Tongue (tissue), 2 donors: ENCODE results near the gene PSRC1. TPM values are rescaled to one million over a fixed set of nuclear protein-coding genes. Genes with fewer than 3 reads are reported as not detected.

Experiments
- DNase-seq: peaks from one replicate; pipeline ENCODE4 v3.0.0-alpha.2; 2015
- total RNA-seq: library from RNA; depleted of rRNA; stranded (reverse); fragments of >200 nt; gene quantifications from one replicate; pipeline ENCODE4 v1.2.3, GENCODE V29; 2014

PSRC1 gene
- total RNA-seq, 1 donor from 2014 or later = 5.4 TPM

DNA sequence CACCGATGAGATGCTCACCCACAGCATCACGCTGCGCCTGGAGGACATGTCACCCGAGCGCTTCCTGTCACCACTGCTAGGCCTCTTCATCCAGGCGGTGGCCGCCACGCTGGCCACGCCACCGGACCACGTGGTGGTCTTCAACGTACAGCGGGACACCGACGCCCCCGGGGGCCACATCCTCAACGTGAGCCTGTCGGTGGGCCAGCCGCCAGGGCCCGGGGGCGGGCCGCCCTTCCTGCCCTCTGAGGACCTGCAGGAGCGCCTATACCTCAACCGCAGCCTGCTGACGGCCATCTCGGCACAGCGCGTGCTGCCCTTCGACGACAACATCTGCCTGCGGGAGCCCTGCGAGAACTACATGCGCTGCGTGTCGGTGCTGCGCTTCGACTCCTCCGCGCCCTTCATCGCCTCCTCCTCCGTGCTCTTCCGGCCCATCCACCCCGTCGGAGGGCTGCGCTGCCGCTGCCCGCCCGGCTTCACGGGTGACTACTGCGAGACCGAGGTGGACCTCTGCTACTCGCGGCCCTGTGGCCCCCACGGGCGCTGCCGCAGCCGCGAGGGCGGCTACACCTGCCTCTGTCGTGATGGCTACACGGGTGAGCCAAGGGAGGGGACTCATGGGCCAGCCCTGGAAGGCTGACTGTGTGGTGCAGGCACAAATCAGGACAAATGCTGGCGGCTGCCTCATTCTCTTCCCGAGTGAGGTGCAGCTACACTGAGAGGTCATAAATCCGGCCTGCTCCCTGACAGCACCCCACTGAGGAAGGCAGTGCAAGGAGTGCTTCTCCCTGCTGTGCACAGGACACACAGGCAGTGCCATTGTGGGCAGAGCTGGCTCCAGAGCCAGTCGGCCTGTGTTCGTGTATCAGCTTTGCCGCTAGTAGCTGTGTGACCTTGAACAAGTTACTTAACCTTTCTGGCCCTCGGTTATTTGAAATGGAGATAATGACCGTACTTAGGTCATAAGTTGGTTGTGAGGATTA, 24.2 kb downstream of the PSRC1 start:
- DNase-seq = no peak

DNA sequence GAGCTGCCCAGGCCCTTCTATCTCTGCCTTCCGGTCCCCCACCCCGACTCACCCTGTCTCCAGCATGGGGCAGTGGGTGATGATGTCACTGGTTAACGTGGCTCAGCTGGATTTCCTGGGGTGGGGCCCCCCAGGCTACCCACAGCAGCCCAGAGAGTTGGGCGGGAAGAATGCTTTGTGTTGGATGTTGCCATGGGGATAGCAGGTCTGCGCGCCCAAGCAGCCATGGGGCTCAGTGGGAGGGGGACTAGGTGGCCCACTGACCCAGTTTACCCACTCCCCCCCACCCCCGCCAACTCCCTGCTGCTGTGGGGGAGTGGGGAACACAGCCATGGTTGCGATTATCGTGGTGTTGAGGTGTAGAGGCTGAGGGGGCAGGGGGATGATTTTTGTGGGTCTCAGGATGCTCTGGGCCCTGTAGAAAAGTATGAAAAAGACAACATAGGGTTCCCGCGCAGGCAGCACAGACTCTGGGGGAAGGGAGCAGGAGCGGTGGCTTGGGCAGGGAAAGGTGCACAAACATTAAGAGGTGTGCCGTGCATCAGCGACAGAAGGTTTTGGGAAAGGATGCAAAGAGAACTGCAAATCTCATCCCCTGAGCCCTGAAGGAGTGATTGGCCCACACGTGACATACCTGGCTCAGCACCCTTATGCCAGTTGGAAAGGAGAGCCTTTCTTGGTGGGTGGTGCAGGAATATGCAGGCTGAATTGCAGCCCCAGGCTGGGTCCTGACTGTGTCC, 25.1 kb downstream of the PSRC1 start:
- no peak for DNase-seq

DNA sequence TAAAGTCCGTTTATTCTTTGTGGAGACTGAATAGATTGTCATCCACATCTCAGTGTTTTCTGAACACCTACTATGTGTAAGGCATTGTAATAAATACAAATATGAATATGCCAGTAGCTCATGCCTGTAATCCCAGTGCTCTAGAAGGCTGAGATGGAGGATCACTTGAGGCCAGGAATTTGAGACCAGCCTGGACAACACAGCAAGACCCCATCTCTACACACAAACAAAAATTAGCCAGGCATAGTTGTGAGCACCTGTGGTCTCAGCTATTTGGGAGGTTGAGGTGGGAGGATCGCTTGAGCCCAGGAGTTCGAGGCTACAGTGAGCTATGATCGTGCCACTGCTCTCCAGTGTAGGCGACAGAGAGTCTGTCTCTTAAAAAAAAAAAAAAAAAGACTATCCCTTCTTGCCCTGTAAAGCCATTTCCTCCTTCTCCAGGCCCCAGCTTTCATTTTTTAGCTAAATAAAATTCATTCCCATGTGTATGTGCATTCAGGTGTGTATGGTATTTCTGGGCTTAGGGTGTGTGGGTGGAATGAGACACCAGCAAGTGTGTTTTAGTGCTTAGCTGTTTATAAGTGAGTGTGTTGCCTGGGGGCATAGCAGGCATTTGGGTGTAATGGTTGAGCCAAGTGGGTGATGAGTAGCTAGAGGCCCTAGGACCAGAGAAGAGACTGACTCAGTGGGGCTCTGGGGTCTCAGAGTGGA, 25.8 kb downstream of the PSRC1 start:
- no peak for DNase-seq

DNA sequence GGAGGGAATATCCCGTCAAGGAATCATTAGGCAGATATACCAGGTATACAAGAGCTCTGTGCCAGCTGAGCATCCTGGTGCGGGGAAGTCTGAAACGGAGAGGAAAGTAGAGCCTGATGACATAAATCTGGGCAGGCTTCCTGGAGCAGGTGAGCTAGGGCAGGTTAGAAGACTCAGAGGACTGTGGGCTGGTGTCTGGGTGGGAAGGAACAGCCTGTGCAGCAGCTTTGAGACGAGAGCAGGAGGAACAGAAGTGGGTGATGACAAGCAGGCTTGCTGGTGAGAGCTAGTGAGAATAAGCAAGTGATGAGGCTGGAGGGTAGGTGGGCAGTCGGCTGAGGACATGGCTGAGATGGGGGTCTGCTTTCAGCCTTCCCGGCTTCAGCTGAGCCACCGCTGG, 26.9 kb downstream of the PSRC1 start:
- no peak for DNase-seq

DNA sequence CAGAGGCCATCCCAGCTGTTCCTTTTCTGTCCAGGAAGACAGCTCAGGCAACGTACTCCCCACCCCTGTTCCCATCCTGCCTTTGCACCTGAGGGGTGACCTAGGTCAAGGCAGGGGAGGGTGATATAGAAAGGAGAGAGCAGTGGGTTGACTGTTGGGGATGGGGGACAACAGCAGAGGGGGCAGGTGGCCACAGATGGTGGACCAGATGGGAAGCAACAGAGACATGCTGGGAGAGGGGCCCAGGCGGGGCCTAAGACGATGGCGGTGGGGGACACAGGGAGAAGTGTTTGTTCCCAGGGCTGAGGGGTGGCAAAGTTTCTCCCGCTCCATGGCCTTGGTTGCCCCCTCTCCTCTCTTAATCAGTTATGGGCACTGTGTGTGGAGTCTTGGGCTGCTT, 27.3 kb downstream of the PSRC1 start:
- no peak for DNase-seq

DNA sequence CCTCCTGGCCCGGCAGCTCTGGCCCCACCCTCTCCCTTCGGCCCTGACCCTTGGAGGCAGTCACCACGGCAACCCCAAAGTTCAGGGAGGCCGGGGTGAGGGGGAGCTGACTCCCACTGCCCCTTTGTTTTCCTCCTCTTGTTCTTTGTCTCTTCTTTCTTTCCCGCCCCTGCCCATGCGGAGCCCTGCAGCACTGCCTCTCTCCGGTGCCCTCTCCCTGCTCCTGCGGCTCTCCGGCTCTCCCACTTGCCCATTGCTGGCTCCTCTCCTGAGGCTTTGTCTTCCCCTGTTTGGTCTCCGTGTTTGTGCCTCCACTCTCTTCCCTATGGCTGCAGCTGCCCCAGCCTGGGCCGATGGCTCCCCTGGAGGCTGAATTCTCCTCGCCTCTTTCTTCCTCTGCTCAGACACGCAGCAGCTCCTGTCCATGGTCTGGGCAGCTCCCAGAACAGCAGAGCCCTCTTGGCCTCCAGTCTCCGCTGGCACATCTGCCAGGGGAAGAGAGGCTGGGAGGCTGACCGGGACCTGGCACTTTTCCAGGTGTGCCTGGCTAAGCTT, 27.8 kb downstream of the PSRC1 start:
- DNase-seq = no peak

DNA sequence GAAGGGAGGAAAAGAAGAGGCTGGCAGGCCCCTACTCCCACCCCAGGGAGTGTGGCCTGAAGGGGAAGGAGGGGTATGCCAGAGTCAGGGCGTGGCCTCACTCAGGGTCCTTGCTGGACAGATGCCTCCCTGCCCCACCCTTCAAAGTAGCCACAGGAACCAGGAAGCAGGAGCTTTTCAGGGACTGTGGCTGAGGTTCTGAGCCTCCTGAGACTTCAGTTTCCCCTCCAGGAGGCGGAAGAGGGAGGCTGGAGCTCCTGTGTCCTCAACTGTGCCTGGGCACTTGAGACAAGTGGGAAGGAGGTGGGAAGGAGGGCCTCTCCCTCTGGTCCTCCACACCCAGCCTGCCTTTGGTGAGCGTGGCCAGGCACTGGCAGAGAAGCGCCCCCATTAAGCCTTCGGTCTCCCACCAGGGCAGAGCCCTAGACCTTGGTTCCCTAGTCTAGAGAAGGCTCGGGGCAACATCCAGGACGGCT, 28.3 kb downstream of the PSRC1 start:
- no peak for DNase-seq

DNA sequence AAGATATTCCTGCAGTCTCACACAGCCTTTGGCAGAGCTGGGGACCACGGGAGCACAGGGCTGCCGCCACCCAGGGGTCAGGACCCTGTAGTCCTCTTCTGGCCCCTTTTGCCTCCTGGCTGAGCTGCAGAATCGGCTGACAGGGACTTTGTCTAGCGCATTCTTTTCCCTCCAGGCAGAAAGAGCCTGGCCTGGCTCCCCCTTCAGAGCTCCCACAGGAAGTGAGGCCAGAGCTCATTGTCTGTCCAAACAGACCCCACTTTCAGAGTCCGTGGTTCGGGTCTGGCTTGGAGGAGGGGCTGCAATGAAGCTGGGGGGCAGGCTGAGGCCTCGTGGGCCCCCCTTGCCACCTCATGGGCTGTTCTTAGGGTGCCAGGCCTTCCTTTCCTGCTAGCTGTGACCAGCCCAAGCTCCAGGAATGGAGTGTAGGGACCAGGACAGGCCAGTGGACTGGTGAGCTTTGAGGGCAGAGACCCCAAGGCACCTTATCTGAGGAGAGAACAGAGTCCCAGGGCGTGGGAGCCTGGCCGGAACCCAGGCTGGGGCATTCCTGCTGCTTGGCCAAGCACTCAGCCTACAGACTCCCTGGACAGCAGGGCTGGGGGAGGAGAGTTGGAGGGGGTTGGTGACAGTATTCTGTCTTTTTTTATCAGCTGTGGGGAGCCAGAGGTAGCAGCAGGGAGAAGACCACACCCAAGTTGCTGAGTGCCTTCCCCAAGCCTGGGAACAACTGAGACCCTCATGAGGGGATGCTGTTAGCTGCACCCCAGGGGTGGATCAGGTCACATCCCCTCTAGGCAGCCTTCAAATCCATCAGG, 28.9 kb downstream of the PSRC1 start:
- DNase-seq = no peak

DNA sequence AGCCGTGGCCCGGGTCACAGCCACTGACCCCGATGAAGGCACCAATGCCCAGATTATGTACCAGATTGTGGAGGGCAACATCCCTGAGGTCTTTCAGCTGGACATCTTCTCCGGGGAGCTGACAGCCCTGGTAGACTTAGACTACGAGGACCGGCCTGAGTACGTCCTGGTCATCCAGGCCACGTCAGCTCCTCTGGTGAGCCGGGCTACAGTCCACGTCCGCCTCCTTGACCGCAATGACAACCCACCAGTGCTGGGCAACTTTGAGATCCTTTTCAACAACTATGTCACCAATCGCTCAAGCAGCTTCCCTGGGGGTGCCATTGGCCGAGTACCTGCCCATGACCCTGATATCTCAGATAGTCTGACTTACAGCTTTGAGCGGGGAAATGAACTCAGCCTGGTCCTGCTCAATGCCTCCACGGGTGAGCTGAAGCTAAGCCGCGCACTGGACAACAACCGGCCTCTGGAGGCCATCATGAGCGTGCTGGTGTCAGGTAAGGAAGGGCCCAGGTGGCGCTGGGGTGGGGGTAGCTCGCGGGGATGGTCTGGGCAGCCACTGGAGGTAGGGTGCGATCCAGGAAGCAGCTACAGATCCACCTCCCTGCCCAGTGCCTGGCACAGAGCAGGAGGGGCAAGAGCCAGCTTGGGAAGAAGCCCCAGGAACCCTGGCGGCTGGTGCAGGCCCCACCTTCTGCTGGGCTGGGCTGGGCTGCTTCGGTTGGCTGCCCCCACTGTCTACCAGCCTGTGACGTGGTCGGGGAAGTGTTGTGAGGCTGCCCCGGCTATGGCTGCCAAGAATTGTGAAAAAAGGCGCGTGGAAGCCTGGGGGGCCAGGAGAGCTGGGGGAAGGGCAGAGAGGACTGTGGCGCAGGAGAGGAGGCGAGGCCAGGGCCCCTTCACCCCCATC, 29.8 kb downstream of the PSRC1 start:
- DNase-seq = peak; percentile 80

DNA sequence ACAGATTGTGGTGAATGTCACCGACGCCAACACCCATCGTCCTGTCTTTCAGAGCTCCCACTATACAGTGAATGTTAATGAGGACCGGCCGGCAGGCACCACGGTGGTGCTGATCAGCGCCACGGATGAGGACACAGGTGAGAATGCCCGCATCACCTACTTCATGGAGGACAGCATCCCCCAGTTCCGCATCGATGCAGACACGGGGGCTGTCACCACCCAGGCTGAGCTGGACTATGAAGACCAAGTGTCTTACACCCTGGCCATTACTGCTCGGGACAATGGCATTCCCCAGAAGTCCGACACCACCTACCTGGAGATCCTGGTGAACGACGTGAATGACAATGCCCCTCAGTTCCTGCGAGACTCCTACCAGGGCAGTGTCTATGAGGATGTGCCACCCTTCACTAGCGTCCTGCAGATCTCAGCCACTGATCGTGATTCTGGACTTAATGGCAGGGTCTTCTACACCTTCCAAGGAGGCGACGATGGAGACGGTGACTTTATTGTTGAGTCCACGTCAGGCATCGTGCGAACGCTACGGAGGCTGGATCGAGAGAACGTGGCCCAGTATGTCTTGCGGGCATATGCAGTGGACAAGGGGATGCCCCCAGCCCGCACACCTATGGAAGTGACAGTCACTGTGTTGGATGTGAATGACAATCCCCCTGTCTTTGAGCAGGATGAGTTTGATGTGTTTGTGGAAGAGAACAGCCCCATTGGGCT, 30.6 kb downstream of the PSRC1 start:
- no peak for DNase-seq

DNA sequence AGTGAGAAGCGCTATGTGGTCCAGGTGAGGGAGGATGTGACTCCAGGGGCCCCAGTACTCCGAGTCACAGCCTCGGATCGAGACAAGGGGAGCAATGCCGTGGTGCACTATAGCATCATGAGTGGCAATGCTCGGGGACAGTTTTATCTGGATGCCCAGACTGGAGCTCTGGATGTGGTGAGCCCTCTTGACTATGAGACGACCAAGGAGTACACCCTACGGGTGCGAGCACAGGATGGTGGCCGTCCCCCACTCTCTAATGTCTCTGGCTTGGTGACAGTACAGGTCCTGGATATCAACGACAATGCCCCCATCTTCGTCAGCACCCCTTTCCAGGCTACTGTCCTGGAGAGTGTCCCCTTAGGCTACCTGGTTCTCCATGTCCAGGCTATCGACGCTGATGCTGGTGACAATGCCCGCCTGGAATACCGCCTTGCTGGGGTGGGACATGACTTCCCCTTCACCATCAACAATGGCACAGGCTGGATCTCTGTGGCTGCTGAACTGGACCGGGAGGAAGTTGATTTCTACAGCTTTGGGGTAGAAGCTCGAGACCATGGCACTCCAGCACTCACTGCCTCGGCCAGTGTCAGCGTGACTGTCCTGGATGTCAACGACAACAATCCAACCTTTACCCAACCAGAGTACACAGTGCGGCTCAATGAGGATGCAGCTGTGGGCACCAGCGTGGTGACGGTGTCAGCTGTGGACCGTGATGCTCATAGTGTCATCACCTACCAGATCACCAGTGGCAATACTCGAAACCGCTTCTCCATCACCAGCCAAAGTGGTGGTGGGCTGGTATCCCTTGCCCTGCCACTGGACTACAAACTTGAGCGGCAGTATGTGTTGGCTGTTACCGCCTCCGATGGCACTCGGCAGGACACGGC, 31.4 kb downstream of the PSRC1 start:
- DNase-seq = no peak

DNA sequence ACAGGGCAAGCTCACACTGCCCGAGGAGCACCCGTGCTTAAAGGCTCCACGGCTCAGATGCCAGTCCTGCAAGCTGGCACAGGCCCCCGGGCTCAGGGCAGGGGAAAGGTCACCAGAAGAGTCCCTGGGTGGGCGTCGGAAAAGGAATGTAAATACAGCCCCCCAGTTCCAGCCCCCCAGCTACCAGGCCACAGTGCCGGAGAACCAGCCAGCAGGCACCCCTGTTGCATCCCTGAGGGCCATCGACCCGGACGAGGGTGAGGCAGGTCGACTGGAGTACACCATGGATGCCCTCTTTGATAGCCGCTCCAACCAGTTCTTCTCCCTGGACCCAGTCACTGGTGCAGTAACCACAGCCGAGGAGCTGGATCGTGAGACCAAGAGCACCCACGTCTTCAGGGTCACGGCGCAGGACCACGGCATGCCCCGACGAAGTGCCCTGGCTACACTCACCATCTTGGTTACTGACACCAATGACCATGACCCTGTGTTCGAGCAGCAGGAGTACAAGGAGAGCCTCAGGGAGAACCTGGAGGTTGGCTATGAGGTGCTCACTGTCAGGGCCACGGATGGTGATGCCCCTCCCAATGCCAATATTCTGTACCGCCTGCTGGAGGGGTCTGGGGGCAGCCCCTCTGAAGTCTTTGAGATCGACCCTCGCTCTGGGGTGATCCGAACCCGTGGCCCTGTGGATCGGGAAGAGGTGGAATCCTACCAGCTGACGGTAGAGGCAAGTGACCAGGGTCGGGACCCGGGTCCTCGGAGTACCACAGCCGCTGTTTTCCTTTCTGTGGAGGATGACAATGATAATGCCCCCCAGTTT, 32.3 kb downstream of the PSRC1 start:
- no peak for DNase-seq

DNA sequence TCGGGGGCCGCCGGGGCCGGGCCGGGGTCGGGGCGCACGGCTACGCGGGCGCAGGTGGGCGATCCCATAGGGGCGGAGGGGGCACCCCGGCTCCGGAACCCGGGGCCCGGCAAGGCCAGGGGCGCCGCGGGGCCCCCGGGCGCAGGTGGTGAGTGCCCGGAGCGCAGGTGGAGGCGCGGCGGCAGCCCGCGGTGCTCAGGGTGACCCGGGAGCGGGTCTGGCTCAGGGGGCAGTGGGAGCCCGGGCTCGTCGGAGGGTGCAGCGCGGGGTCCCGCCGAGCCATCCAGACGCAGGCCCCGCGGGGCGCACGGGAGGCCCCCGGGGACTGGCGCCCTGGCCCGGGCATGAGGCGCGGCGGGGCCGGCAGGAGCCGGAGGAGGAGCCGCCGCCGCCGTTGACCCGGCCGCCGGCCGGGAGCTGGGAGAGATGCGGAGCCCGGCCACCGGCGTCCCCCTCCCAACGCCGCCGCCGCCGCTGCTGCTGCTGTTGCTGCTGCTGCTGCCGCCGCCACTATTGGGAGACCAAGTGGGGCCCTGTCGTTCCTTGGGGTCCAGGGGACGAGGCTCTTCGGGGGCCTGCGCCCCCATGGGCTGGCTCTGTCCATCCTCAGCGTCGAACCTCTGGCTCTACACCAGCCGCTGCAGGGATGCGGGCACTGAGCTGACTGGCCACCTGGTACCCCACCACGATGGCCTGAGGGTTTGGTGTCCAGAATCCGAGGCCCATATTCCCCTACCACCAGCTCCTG, 33.1 kb downstream of the PSRC1 start:
- no peak for DNase-seq

DNA sequence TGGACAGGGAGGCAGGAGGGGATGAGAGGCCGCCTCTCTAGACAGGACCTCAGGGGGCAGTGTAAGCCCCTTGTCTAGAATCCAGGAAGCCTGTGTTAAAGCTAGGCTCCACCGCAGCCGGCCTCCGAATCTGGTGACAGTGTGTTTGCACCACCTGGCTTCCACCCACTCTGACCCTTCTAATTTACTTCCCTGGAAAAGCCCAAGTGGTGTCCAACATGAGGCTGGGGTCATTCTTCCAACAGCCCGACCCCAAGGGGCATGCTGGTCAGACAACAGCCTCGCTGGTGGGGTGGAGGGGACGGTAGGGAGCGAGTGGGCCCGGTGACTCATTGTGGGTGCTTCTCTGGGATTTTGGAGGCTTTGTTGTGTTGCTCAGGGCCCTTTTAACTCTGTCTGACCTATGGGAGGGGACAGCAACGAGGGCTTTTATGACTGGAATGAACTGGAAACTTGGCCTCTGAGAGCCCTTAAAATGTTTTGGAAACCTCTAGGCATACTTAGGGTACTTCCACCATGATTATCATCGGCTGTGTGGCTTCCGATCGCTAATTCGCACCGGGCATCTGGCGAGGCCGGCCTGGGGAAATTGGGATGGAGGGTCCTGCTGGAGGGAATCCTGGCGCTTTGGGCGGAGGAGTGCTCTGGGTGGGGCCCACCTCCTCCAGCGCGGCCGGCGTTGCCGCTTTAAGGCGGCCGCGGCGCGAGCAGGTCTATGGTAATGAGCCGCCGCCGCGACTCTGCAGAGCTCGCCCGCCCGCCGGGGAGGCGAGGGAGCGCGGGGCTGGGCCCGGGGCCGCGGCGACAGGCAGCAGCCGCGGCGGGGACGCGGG, 33.9 kb downstream of the PSRC1 start, which contains the start of gene CELSR2:
TSS of gene CELSR2 (plus strand) at position 743 of the 833 bp plus-strand sequence. CDS start 541 bp downstream, outside the sequence.
- peak; percentile 81 for DNase-seq

DNA sequence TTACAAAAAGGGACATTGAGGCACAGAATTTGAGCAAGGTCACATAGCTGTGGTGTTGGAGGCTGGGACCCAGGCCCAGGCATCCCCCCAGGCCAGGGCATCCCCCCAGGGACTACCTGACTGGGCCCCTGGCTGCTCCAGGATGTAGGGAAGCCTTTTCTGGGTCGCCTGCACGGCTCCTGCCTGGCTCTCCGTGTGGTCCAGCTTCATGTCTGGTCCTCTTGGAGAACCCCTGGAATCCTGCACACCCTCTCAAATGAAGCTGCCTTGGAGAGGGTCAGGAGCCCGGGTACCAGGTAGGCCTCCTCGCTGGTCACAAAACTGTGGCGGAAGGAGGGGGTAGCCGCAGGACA, 34.5 kb downstream of the PSRC1 start:
- DNase-seq = no peak
